OCI-M1 (cell line): ENCODE data around the gene RGL1.

Source experiments
- DNase-seq: peaks from one replicate; lab custom pipeline; 2025; lab: John Stamatoyannopoulos, UW

The RGL1 gene

GRCh38 chr1:183869664-183870063 is 64.7 kb downstream of the RGL1 start:
- no peak for DNase-seq

DNA sequence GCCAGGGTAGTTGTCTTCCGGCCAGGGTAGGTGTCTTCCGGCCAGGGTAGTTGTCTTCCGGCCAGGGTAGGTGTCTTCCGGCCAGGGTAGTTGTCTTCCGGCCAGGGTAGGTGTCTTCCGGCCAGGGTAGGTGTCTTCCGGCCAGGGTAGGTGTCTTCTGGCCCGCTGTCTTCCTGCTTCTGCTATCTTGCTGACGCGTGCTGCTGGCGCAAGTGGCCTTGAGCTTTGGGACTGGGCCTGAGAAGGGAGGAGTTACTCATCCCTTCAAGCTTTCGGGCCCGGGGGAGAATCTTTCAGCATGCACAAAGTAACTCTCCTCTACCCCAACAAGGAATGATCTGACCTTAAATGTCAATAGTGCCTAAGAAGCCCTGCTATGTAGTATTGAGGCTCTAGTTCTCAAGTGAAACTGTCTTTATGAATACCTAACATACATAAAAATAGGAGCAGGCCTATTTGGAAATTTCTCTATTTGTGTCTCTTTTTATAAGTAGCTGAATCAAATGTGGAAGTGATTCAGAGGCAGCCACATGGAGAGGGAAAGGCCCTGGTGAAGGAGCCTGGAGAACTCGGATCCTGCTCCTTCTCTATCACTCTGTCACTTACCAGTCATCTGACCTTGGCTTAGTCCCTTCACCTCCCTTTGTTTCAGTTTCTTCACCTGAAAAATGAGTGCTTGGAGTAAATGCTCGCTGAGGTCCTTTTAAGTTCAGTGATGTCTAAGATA is 65.6 kb downstream of the RGL1 start:
- DNase-seq, result no peak

GRCh38 chr1:183871142-183871541 is 66.2 kb downstream of the RGL1 start:
- DNase-seq, result no peak

DNA sequence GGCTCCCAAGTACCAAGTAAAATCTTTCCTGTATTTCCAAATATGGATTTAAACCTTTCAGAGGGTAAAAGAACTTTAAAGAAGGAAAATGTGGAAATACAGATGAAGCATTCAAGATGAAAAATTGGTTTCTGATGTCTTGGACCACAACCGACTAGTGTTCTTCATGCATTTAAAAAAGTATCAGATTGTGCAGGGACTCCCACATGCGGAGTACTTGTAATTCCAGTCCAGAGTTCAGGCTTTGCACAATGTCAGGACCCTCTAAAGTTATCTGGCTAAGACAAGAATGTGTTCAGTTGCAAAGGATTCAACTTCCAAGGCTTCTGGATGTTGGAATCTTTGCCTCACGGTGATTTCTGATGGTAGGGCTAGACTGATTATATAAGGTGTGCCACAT is 66.7 kb downstream of the RGL1 start:
- DNase-seq, result no peak

GRCh38 chr1:183872403-183872802 is 67.5 kb downstream of the RGL1 start:
- no peak for DNase-seq

DNA sequence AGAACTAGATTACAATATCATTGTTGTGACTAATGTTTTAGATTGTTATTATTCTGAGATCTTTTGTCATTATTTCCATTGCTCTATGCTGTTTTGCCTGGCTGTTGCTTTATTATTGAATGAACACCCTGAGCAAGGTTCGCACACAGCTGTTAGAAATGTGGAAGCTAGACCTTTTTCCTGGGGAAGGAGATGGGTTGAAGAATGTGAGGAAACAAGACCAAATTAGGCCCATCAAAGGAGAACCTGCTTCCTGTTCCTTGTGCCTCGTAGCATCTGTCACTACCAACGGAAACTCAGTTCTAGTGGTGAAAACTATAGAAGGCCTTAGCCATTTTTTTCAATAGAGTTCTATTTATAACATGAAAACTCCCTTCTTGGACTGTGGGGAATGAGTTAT is 68.7 kb downstream of the RGL1 start:
- no peak for DNase-seq

DNA sequence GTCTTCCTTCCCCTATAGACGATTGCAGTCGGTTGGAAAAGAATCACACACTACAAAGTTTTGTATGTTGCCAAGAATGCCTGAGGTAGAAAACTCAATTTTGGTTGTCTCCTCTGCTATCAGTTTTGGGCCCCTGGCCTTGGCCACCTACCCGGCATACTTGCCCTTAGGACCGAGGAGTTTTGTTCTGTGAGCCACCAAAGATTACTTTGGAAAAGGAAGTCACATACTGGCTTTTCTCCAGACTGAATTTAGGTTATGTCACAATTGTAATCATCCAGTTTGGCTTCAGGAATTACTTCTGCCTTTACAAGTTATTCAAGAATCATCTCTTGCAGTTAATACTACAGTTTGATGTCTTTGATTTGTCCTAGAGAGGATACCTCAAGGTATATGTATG is 71.4 kb downstream of the RGL1 start:
- DNase-seq, result no peak

DNA sequence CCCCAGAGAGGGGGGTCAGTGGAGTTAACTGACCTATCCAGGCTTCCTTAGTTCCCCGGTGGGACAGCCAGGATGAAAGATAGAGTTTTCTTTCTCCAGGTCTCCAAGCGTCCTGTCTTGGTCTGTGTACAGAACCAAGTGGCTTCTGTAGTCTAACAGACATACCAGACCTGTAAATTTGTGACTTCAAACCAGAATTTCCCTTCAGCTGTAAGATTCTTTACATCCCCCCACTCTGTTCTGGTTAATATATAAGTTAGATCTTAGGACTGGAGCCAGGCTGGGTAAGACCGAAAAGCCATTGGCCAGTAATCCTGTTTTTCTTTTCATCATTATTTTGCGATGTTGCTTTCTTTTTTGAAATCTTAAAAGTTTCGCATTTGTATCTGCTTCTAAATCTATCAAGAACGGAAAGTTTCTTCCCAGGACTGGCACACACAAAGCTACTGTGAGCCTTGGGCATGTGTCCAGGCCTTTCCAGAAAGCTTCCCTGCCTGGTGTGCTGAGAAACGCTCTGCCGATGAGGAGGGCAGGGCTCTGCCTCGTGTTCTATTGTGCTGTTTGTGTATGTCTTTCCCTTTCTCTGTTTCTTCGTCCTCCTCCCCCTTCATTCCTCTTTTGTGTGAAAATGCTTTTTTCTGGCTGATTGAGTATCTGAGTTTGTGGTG is 72.3 kb downstream of the RGL1 start:
- no peak for DNase-seq

- no peak for DNase-seq
These were observed 74.6 kb downstream of the RGL1 start for GRCh38 chr1:183879494-183879893.

- DNase-seq, result no peak
These were observed 75.0 kb downstream of the RGL1 start for GRCh38 chr1:183879966-183880365.

- no peak for DNase-seq
These were observed 75.8 kb downstream of the RGL1 start for GRCh38 chr1:183880531-183881243.

GRCh38 chr1:183881387-183882131 is 76.6 kb downstream of the RGL1 start:
- DNase-seq, result no peak

GRCh38 chr1:183882335-183883167 is 77.6 kb downstream of the RGL1 start:
- DNase-seq, result no peak

DNA sequence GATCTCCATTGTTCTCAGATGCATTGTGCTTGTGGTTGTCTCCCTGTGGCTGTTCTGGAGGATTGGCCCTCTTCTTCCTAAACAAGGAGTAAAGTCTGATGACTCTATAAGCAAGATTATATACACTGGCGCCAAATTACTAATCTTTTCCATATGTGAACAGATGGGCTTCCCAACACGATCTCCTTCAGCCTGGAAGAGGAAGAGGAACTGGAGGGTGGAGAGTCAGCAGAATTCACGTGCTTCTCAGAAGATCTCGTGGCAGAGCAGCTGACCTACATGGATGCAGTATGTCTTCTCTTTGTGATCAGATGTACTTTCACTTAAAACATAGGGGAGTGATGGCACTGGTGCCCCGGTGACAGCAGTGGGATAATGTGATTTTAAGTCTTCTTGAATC is 78.7 kb downstream of the RGL1 start:
- peak; percentile 47 for DNase-seq

DNA sequence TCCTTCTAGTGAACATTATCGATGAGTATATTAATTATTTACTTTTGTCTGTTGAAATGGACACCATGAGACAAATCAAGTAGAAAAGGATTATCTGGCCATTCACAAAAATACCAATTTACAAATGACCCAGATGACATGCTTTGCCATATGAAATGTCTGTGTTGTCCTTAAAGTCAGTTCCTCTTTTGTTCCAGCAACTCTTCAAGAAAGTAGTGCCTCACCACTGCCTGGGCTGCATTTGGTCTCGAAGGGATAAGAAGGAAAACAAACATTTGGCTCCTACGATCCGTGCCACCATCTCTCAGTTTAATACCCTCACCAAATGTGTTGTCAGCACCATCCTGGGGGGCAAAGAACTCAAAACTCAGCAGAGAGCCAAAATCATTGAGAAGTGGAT is 79.6 kb downstream of the RGL1 start:
- peak; percentile 58 for DNase-seq

- no peak for DNase-seq
These were observed 80.3 kb downstream of the RGL1 start for GRCh38 chr1:183885142-183885735.

GRCh38 chr1:183886083-183886828 is 81.3 kb downstream of the RGL1 start:
- DNase-seq, result no peak

- DNase-seq, result no peak
These were observed 81.9 kb downstream of the RGL1 start for GRCh38 chr1:183886853-183887252.

GRCh38 chr1:183887826-183888819 is 83.2 kb downstream of the RGL1 start:
- DNase-seq, result no peak
